Endodermal cell (in vitro differentiated cells): ENCODE results near the gene SPAG17. TPM values are rescaled to one million over a fixed set of nuclear protein-coding genes. Genes with fewer than 3 reads are reported as not detected.

Experiments used
- DNase-seq: peaks from one replicate; pipeline ENCODE4 v3.0.0-alpha.2; 2017
- H3K27ac ChIP-seq: 2 replicates; pipeline ENCODE4 v1.5.1; 2013; ENCODE audit warnings: mild to moderate bottlenecking, low read depth, low read length, moderate library complexity
- H3K27me3 ChIP-seq: 2 replicates; pipeline ENCODE4 v1.6.1; 2013; ENCODE audit warnings: mild to moderate bottlenecking, low read length, moderate library complexity; ENCODE audit not compliant: insufficient read depth, control insufficient read depth, poor library complexity, severe bottlenecking
- H3K36me3 ChIP-seq: 2 replicates; pipeline ENCODE4 v1.7.0; 2013; ENCODE audit warnings: mild to moderate bottlenecking, low read length, moderate library complexity; ENCODE audit not compliant: control insufficient read depth, insufficient read depth
- H3K4me1 ChIP-seq: one replicate; pipeline ENCODE4 v1.7.0; 2013; ENCODE audit warnings: low read length; ENCODE audit not compliant: control insufficient read depth, insufficient read depth
- H3K4me3 ChIP-seq: 2 replicates; pipeline ENCODE4 v1.5.1; 2013; ENCODE audit warnings: mild to moderate bottlenecking, low read length, moderate library complexity
- H3K9ac ChIP-seq: 2 replicates; pipeline ENCODE4 v1.6.1; 2013; ENCODE audit warnings: mild to moderate bottlenecking, low read length, moderate library complexity; ENCODE audit not compliant: poor library complexity, severe bottlenecking; ENCODE audit errors: extremely low read depth
- H3K9me3 ChIP-seq: 2 replicates; pipeline ENCODE4 v1.6.1; 2013; ENCODE audit warnings: mild to moderate bottlenecking, low read length, moderate library complexity; ENCODE audit not compliant: control insufficient read depth
- H3K27ac Mint-ChIP-seq: 2 replicates; pipeline ENCODE4 v1.8.0; 2020; ENCODE audit warnings: mixed read lengths
- H3K27me3 Mint-ChIP-seq: 2 replicates; pipeline ENCODE4 v1.8.0; 2021; ENCODE audit warnings: mild to moderate bottlenecking, mixed read lengths; ENCODE audit not compliant: insufficient read depth
- H3K36me3 Mint-ChIP-seq: 2 replicates; pipeline ENCODE4 v1.8.0; 2020; ENCODE audit warnings: low read depth, mixed read lengths
- H3K4me1 Mint-ChIP-seq: 2 replicates; pipeline ENCODE4 v1.8.0; 2020; ENCODE audit warnings: mixed read lengths
- H3K4me3 Mint-ChIP-seq: 2 replicates; pipeline ENCODE4 v1.8.0; 2020; ENCODE audit warnings: mild to moderate bottlenecking, moderate library complexity, mixed read lengths
- H3K9me3 Mint-ChIP-seq: 2 replicates; pipeline ENCODE4 v1.8.0; 2020; ENCODE audit warnings: mild to moderate bottlenecking, mixed read lengths
- CTCF ChIP-seq: fragments of 200-600 bp; sonication (generic); conservative IDR thresholded peaks from 2 replicates; pipeline ENCODE4 v1.5.0; 2021; ENCODE audit warnings: antibody characterized with exemption, mild to moderate bottlenecking
- WGBS, 2 experiments: methylation state at CpG; one replicate each; pipeline versions ENCODE4 v1.1.5 to v1.1.7; 2013; ENCODE audit warnings: missing lambda C conversion rate in 2 of 2, mixed read lengths in 1 of 2; ENCODE audit not compliant: insufficient coverage in 1 of 2, insufficient read length in 1 of 2; 5-methylcytosine and 5-hydroxymethylcytosine counted together
- total RNA-seq, 2 donors: library from RNA; stranded (reverse); fragmentation: NEBNext Ultra II Directional in 1 of 2; extraction: Animal tissue kit (Norgen Biotek cat#: 25700) in 1 of 2; gene quantifications; 2 replicates in 1 of 2; 3 replicates in 1 of 2; pipeline ENCODE4 v1.2.1, GENCODE V29; 2021

Gene SPAG17
- total RNA-seq, 2 donors from 2014 or later = 5.0 to 6.3 TPM

- Mint-ChIP-seq H3K9me3 (no peaks in the 10 kb centered on the region), H3K27ac (no peak overlapping the region), H3K27me3 (peaks cover 1% of the 10 kb centered on the region), H3K4me3 (no peak overlapping the region), H3K4me1 (peaks cover 11% of the 10 kb centered on the region), H3K36me3 (no peaks in the 10 kb centered on the region)
- H3K4me3 ChIP-seq = no peak overlapping the region
- no peaks in the 10 kb centered on the region for H3K27me3 ChIP-seq
- H3K27ac ChIP-seq = no peak overlapping the region
- H3K36me3 ChIP-seq = no peaks in the 10 kb centered on the region
- H3K4me1 ChIP-seq = peaks cover 6% of the 10 kb centered on the region
- no peak overlapping the region for H3K9ac ChIP-seq
- DNase-seq = no peak
- TF ChIP-seq CTCF = no peak
- H3K9me3 ChIP-seq = no peaks in the 10 kb centered on the region
- WGBS, 2 experiments = 90 to 100% methylated on average over 3 to 4 of the region's 4 CpGs
Measured at GRCh38 chr1:118159569-118159968, 25.5 kb downstream of the SPAG17 start.

GRCh38 chr1:118158924-118159323 is 26.1 kb downstream of the SPAG17 start:
- no peak overlapping the region for H3K27ac ChIP-seq
- no peak for TF ChIP-seq CTCF
- no peaks in the 10 kb centered on the region for H3K36me3 ChIP-seq
- no peaks in the 10 kb centered on the region for H3K9me3 ChIP-seq
- H3K36me3 Mint-ChIP-seq = no peaks in the 10 kb centered on the region
- H3K4me1 ChIP-seq = peaks cover 6% of the 10 kb centered on the region
- peaks cover 1% of the 10 kb centered on the region for H3K27me3 Mint-ChIP-seq
- no peak overlapping the region for H3K9ac ChIP-seq
- no peak for DNase-seq
- no peaks in the 10 kb centered on the region for H3K9me3 Mint-ChIP-seq
- H3K27me3 ChIP-seq = no peaks in the 10 kb centered on the region
- peaks cover 16% of the 10 kb centered on the region for H3K4me1 Mint-ChIP-seq
- no peak overlapping the region for H3K4me3 ChIP-seq
- no peak overlapping the region for H3K27ac Mint-ChIP-seq
- H3K4me3 Mint-ChIP-seq = no peak overlapping the region
- WGBS, 2 experiments = 83 to 88% methylated on average over 1 of the region's 1 CpG

GRCh38 chr1:118157506-118157905 is 27.5 kb downstream of the SPAG17 start:
- Mint-ChIP-seq H3K27me3 (peaks cover 1% of the 10 kb centered on the region), H3K4me1 (peaks cover 16% of the 10 kb centered on the region), H3K36me3 (no peaks in the 10 kb centered on the region), H3K27ac (no peak overlapping the region), H3K9me3 (no peaks in the 10 kb centered on the region), H3K4me3 (no peak overlapping the region)
- no peak overlapping the region for H3K27ac ChIP-seq
- WGBS, 2 experiments = 80 to 83% methylated on average over 2 of the region's 2 CpGs
- no peak overlapping the region for H3K4me3 ChIP-seq
- H3K9me3 ChIP-seq = no peaks in the 10 kb centered on the region
- no peak for DNase-seq
- H3K4me1 ChIP-seq = peaks cover 6% of the 10 kb centered on the region
- no peaks in the 10 kb centered on the region for H3K27me3 ChIP-seq
- TF ChIP-seq CTCF = no peak
- no peaks in the 10 kb centered on the region for H3K36me3 ChIP-seq
- no peak overlapping the region for H3K9ac ChIP-seq
